ENCODE data around the gene NUP62. TPM values are rescaled to one million over a fixed set of nuclear protein-coding genes. Genes with fewer than 3 reads are reported as not detected.

Gene NUP62
- polyA plus RNA-seq (2013): 25.7 TPM

- WGBS (ENCODE audit: insufficient coverage): 0% methylated on average over 34 of the region's 48 CpGs
- ChIA-PET POLR2A (interaction anchor here (1.1 to 2.3 kb wide), 6 partner anchors 18 to 78 kb away, joined by 3 to 15 read pairs (median 5); partner anchors contain the start of genes AKT1S1, IL4I1, PTOV1 and TBC1D17), CTCF (interaction anchor here (0.8 to 2.5 kb wide), 5 partner anchors 11 to 49 kb away, joined by 3 to 9 read pairs (median 6); partner anchors contain the start of gene IL4I1)
- peak within 1 kb of the TSS; percentile 83 to 94 (median 86) for H3K4me3 ChIP-seq (ENCODE audit: control insufficient read depth in 1 of 7, extremely low read depth in 1 of 7, insufficient read depth in 4 of 7, low read depth in 2 of 7, low read length in 6 of 7)
- peak within 1 kb of the TSS; percentile 81 to 91 for H3K27ac ChIP-seq (ENCODE audit: insufficient read depth in 1 of 2, low read depth in 1 of 2, low read length in 2 of 2, poor library complexity in 1 of 2, severe bottlenecking in 2 of 2)
- peaks cover 3 to 46% (median 18%) of the 10 kb centered on the region in 4 experiments for H3K36me3 ChIP-seq (ENCODE audit: control insufficient read depth in 4 of 4, insufficient read depth in 4 of 4, low read length in 3 of 4)
- peak; percentile 56 to 89 (median 63) for DNase-seq
- peaks cover 3 to 39% (median 27%) of the 10 kb centered on the region in 4 experiments for H3K4me1 ChIP-seq (ENCODE audit: control extremely low read depth in 1 of 4, control insufficient read depth in 4 of 4, insufficient read depth in 4 of 4, low read length in 3 of 4)
- no peaks in the 10 kb centered on the region for H3K9me3 ChIP-seq (ENCODE audit: control extremely low read depth in 1 of 5, control insufficient read depth in 4 of 5, insufficient read depth in 2 of 5, low read depth in 1 of 5, low read length in 4 of 5)
- no peaks in the 10 kb centered on the region for H3K27me3 ChIP-seq (replicated peaks in 2 of 5; ENCODE audit: control insufficient read depth in 4 of 5, insufficient read depth in 5 of 5, low read length in 4 of 5)
Measured at GRCh38 chr19:49929121-49929610, at the start of gene NUP62, which contains the start of gene ATF5. Gene NUP62 (minus strand): TSS chr19:49929504. CDS start chr19:49909807, 19,697 bp downstream. Gene ATF5 (plus strand): TSS chr19:49929205. CDS start chr19:49930851, 1,646 bp downstream.

- DNase-seq: no peak
- H3K4me3 ChIP-seq (ENCODE audit: control insufficient read depth in 1 of 7, extremely low read depth in 1 of 7, insufficient read depth in 4 of 7, low read depth in 2 of 7, low read length in 6 of 7): no peak overlapping the region
- POLR2A ChIA-PET: interaction anchor here (0.7 kb wide), 1 partner anchor 398 kb away, joined by 3 read pairs; no protein-coding TSS in a partner anchor
- H3K4me1 ChIP-seq (ENCODE audit: control extremely low read depth in 1 of 4, control insufficient read depth in 4 of 4, insufficient read depth in 4 of 4, low read length in 3 of 4): no peaks in the 10 kb centered on the region
- no peak overlapping the region for H3K27ac ChIP-seq (ENCODE audit: insufficient read depth in 1 of 2, low read depth in 1 of 2, low read length in 2 of 2, poor library complexity in 1 of 2, severe bottlenecking in 2 of 2)
- WGBS (ENCODE audit: insufficient coverage): 97% methylated on average over 9 of the region's 11 CpGs
- H3K27me3 ChIP-seq (replicated peaks in 2 of 5; ENCODE audit: control insufficient read depth in 4 of 5, insufficient read depth in 5 of 5, low read length in 4 of 5): no peaks in the 10 kb centered on the region
- H3K36me3 ChIP-seq (ENCODE audit: control insufficient read depth in 4 of 4, insufficient read depth in 4 of 4, low read length in 3 of 4): peaks cover 5 to 53% (median 25%) of the 10 kb centered on the region in 4 experiments
- H3K9me3 ChIP-seq (ENCODE audit: control extremely low read depth in 1 of 5, control insufficient read depth in 4 of 5, insufficient read depth in 2 of 5, low read depth in 1 of 5, low read length in 4 of 5): no peaks in the 10 kb centered on the region
- CTCF ChIA-PET: interaction anchor here (1.2 to 1.3 kb wide), 2 partner anchors 41 to 44 kb away, joined by 3 read pairs; no protein-coding TSS in a partner anchor
Measured at GRCh38 chr19:49978324-49978723, 49.0 kb upstream of the NUP62 start.

- DNase-seq: no peak
- ChIA-PET POLR2A (no interaction called here), CTCF (interaction anchor here (1.2 to 1.3 kb wide), 2 partner anchors 40 to 44 kb away, joined by 3 read pairs; no protein-coding TSS in a partner anchor)
- 96% methylated on average over 14 of the region's 18 CpGs for WGBS (ENCODE audit: insufficient coverage)
- Histone ChIP-seq H3K9me3 (ENCODE audit: control extremely low read depth in 1 of 5, control insufficient read depth in 4 of 5, insufficient read depth in 2 of 5, low read depth in 1 of 5, low read length in 4 of 5) (no peaks in the 10 kb centered on the region), H3K4me1 (ENCODE audit: control extremely low read depth in 1 of 4, control insufficient read depth in 4 of 4, insufficient read depth in 4 of 4, low read length in 3 of 4) (no peaks in the 10 kb centered on the region), H3K36me3 (ENCODE audit: control insufficient read depth in 4 of 4, insufficient read depth in 4 of 4, low read length in 3 of 4) (peaks cover 5 to 50% (median 25%) of the 10 kb centered on the region in 4 experiments), H3K27ac (ENCODE audit: insufficient read depth in 1 of 2, low read depth in 1 of 2, low read length in 2 of 2, poor library complexity in 1 of 2, severe bottlenecking in 2 of 2) (no peak overlapping the region), H3K4me3 (ENCODE audit: control insufficient read depth in 1 of 7, extremely low read depth in 1 of 7, insufficient read depth in 4 of 7, low read depth in 2 of 7, low read length in 6 of 7) (no peak overlapping the region), H3K27me3 (replicated peaks in 2 of 5; ENCODE audit: control insufficient read depth in 4 of 5, insufficient read depth in 5 of 5, low read length in 4 of 5) (no peaks in the 10 kb centered on the region)
Measured at GRCh38 chr19:49977881-49978280, 48.6 kb upstream of the NUP62 start.

- Histone ChIP-seq H3K27me3 (replicated peaks in 2 of 5; ENCODE audit: control insufficient read depth in 4 of 5, insufficient read depth in 5 of 5, low read length in 4 of 5) (peaks cover 0 to 1% (median 0%) of the 10 kb centered on the region in 5 experiments), H3K27ac (ENCODE audit: insufficient read depth in 1 of 2, low read depth in 1 of 2, low read length in 2 of 2, poor library complexity in 1 of 2, severe bottlenecking in 2 of 2) (no peak overlapping the region), H3K4me1 (ENCODE audit: control extremely low read depth in 1 of 4, control insufficient read depth in 4 of 4, insufficient read depth in 4 of 4, low read length in 3 of 4) (no peaks in the 10 kb centered on the region), H3K36me3 (ENCODE audit: control insufficient read depth in 4 of 4, insufficient read depth in 4 of 4, low read length in 3 of 4) (peaks cover 5 to 46% (median 25%) of the 10 kb centered on the region in 4 experiments), H3K4me3 (ENCODE audit: control insufficient read depth in 1 of 7, extremely low read depth in 1 of 7, insufficient read depth in 4 of 7, low read depth in 2 of 7, low read length in 6 of 7) (no peak overlapping the region), H3K9me3 (ENCODE audit: control extremely low read depth in 1 of 5, control insufficient read depth in 4 of 5, insufficient read depth in 2 of 5, low read depth in 1 of 5, low read length in 4 of 5) (no peaks in the 10 kb centered on the region)
- DNase-seq: no peak
- over 99% methylated on average over 12 of the region's 13 CpGs for WGBS (ENCODE audit: insufficient coverage)
- CTCF ChIA-PET: interaction anchor here (1.3 to 1.8 kb wide), 2 partner anchors 8 to 39 kb away, joined by 3 to 9 read pairs; no protein-coding TSS in a partner anchor
- POLR2A ChIA-PET: no interaction called here
Measured at GRCh38 chr19:49977076-49977475, 47.8 kb upstream of the NUP62 start.

GRCh38 chr19:49976496-49976895 is 47.2 kb upstream of the NUP62 start:
- no peak overlapping the region for H3K4me3 ChIP-seq (ENCODE audit: control insufficient read depth in 1 of 7, extremely low read depth in 1 of 7, insufficient read depth in 4 of 7, low read depth in 2 of 7, low read length in 6 of 7)
- no peak overlapping the region for H3K27ac ChIP-seq (ENCODE audit: insufficient read depth in 1 of 2, low read depth in 1 of 2, low read length in 2 of 2, poor library complexity in 1 of 2, severe bottlenecking in 2 of 2)
- 100% methylated on average over 3 of the region's 3 CpGs for WGBS (ENCODE audit: insufficient coverage)
- H3K27me3 ChIP-seq (replicated peaks in 2 of 5; ENCODE audit: control insufficient read depth in 4 of 5, insufficient read depth in 5 of 5, low read length in 4 of 5): peaks cover 0 to 4% (median 0%) of the 10 kb centered on the region in 5 experiments
- H3K4me1 ChIP-seq (ENCODE audit: control extremely low read depth in 1 of 4, control insufficient read depth in 4 of 4, insufficient read depth in 4 of 4, low read length in 3 of 4): no peaks in the 10 kb centered on the region
- no peaks in the 10 kb centered on the region for H3K9me3 ChIP-seq (ENCODE audit: control extremely low read depth in 1 of 5, control insufficient read depth in 4 of 5, insufficient read depth in 2 of 5, low read depth in 1 of 5, low read length in 4 of 5)
- peaks cover 5 to 40% (median 24%) of the 10 kb centered on the region in 4 experiments for H3K36me3 ChIP-seq (ENCODE audit: control insufficient read depth in 4 of 4, insufficient read depth in 4 of 4, low read length in 3 of 4)
- ChIA-PET CTCF (interaction anchor here (1.0 to 1.8 kb wide), 2 partner anchors 9 to 37 kb away, joined by 3 to 9 read pairs; no protein-coding TSS in a partner anchor), POLR2A (no interaction called here)
- DNase-seq: no peak

GRCh38 chr19:49975051-49975450 is 45.7 kb upstream of the NUP62 start:
- ChIA-PET POLR2A (interaction anchor here (0.6 kb wide), 1 partner anchor 168 kb away, joined by 8 read pairs; no protein-coding TSS in a partner anchor), CTCF (interaction anchor here (1.1 kb wide), 1 partner anchor 12 kb away, joined by 6 read pairs; no protein-coding TSS in a partner anchor)
- Histone ChIP-seq H3K4me3 (ENCODE audit: control insufficient read depth in 1 of 7, extremely low read depth in 1 of 7, insufficient read depth in 4 of 7, low read depth in 2 of 7, low read length in 6 of 7) (no peak overlapping the region), H3K9me3 (ENCODE audit: control extremely low read depth in 1 of 5, control insufficient read depth in 4 of 5, insufficient read depth in 2 of 5, low read depth in 1 of 5, low read length in 4 of 5) (no peaks in the 10 kb centered on the region), H3K36me3 (ENCODE audit: control insufficient read depth in 4 of 4, insufficient read depth in 4 of 4, low read length in 3 of 4) (peaks cover 5 to 37% (median 22%) of the 10 kb centered on the region in 4 experiments), H3K27me3 (replicated peaks in 2 of 5; ENCODE audit: control insufficient read depth in 4 of 5, insufficient read depth in 5 of 5, low read length in 4 of 5) (peaks cover 0 to 4% (median 0%) of the 10 kb centered on the region in 5 experiments), H3K27ac (ENCODE audit: insufficient read depth in 1 of 2, low read depth in 1 of 2, low read length in 2 of 2, poor library complexity in 1 of 2, severe bottlenecking in 2 of 2) (no peak overlapping the region), H3K4me1 (ENCODE audit: control extremely low read depth in 1 of 4, control insufficient read depth in 4 of 4, insufficient read depth in 4 of 4, low read length in 3 of 4) (no peaks in the 10 kb centered on the region)
- DNase-seq: no peak
- 97% methylated on average over 7 of the region's 7 CpGs for WGBS (ENCODE audit: insufficient coverage)

GRCh38 chr19:49973987-49974386 is 44.7 kb upstream of the NUP62 start:
- CTCF ChIA-PET: interaction anchor here (0.7 kb wide), 1 partner anchor 260 kb away, joined by 3 read pairs; no protein-coding TSS in a partner anchor

More at GRCh38 chr19:49973987-49974386, 44.7 kb upstream of the NUP62 start:
- Histone ChIP-seq H3K27me3 (replicated peaks in 2 of 5; ENCODE audit: control insufficient read depth in 4 of 5, insufficient read depth in 5 of 5, low read length in 4 of 5) (peaks cover 0 to 7% (median 0%) of the 10 kb centered on the region in 5 experiments), H3K4me1 (ENCODE audit: control extremely low read depth in 1 of 4, control insufficient read depth in 4 of 4, insufficient read depth in 4 of 4, low read length in 3 of 4) (peaks cover 0 to 3% (median under 1%) of the 10 kb centered on the region in 4 experiments), H3K27ac (ENCODE audit: insufficient read depth in 1 of 2, low read depth in 1 of 2, low read length in 2 of 2, poor library complexity in 1 of 2, severe bottlenecking in 2 of 2) (no peak overlapping the region), H3K9me3 (ENCODE audit: control extremely low read depth in 1 of 5, control insufficient read depth in 4 of 5, insufficient read depth in 2 of 5, low read depth in 1 of 5, low read length in 4 of 5) (no peaks in the 10 kb centered on the region), H3K36me3 (ENCODE audit: control insufficient read depth in 4 of 4, insufficient read depth in 4 of 4, low read length in 3 of 4) (peaks cover 5 to 36% (median 20%) of the 10 kb centered on the region in 4 experiments), H3K4me3 (ENCODE audit: control insufficient read depth in 1 of 7, extremely low read depth in 1 of 7, insufficient read depth in 4 of 7, low read depth in 2 of 7, low read length in 6 of 7) (no peak overlapping the region)
- POLR2A ChIA-PET: no interaction called here
- DNase-seq: no peak
- WGBS (ENCODE audit: insufficient coverage): 79% methylated on average over 18 of the region's 18 CpGs
